ENCODE data around the gene MT1M. TPM values are rescaled to one million over a fixed set of nuclear protein-coding genes. Genes with fewer than 3 reads are reported as not detected.

MT1M gene
- total and polyA plus RNA-seq, 2 of the 4 experiments (the other 2 are of a cell fraction) = 0.10 TPM; not detected in 1

- CTCF ChIA-PET = no interaction called here
- POLR2A ChIA-PET (ENCODE audit: unreplicated experiment) = no interaction called here
Measured at GRCh38 chr16:56649820-56650219, 17.4 kb downstream of the MT1M start.

More at GRCh38 chr16:56649820-56650219, 17.4 kb downstream of the MT1M start:
- no peak overlapping the region for H3K9ac ChIP-seq (ENCODE audit: low read depth, low read length)
- no peak overlapping the region for H4K8ac ChIP-seq (ENCODE audit: low read depth in 2 of 2, low read length in 2 of 2)
- H2AK9ac ChIP-seq (replicated peaks; ENCODE audit: low read depth, low read length, poor library complexity) = no peak overlapping the region
- dilution Hi-C loops (cut with HindIII; ENCODE audit: low sequenced_read_pairs, unreplicated experiment) (no loop called here), intact Hi-C loops (cut with micrococcal nuclease) (no loop called here), in situ Hi-C loops (cut with MboI; ENCODE audit: low sequenced_read_pairs) (no loop called here)
- no peak overlapping the region for H3K4ac ChIP-seq (ENCODE audit: low read depth, low read length)
- H3K4me2 ChIP-seq (ENCODE audit: low read depth, low read length) = no peak overlapping the region
- no peak overlapping the region for H2BK5ac ChIP-seq (ENCODE audit: low read depth, low read length, poor library complexity, severe bottlenecking)
- no peak overlapping the region for H2AK5ac ChIP-seq (ENCODE audit: low read depth, low read length)
- no peak overlapping the region for H3K23ac ChIP-seq (ENCODE audit: low read depth, low read length)
- H2BK15ac ChIP-seq (ENCODE audit: low read depth, low read length) = no peak overlapping the region
- no TSS peak for BruUV-seq (replicated peaks)
- WGBS, 2 experiments (ENCODE audit: extremely low coverage in 2 of 2, insufficient read length in 1 of 2) = no CpG with 5 or more reads among the region's 3 CpGs
- H3K4me3 ChIP-seq (ENCODE audit: insufficient read depth, low read depth, low read length) = no peak overlapping the region
- no peak overlapping the region for H3K56ac ChIP-seq (ENCODE audit: extremely low read depth, insufficient read depth, low read length)
- H4K91ac ChIP-seq (ENCODE audit: insufficient read depth, low read depth, low read length) = no peak overlapping the region
- H3K27ac ChIP-seq (ENCODE audit: insufficient read depth, low read length) = no peak overlapping the region
- no peak overlapping the region for H4K5ac ChIP-seq (ENCODE audit: low read depth, low read length)
- no peak overlapping the region for H2AFZ ChIP-seq (replicated peaks; ENCODE audit: low read length, poor library complexity)
- H4K20me1 ChIP-seq (ENCODE audit: insufficient read depth, low read length) = no peaks in the 10 kb centered on the region; the same call in 1 of the 2 replicates
- no peaks in the 10 kb centered on the region for H3K4me1 ChIP-seq (ENCODE audit: control insufficient read depth, insufficient read depth, low read length)
- no peaks in the 10 kb centered on the region for H3K36me3 ChIP-seq (ENCODE audit: control insufficient read depth, insufficient read depth, low read length)
- H2BK20ac ChIP-seq (ENCODE audit: low read depth, low read length) = no peak overlapping the region
- H2BK120ac ChIP-seq (ENCODE audit: low read depth, low read length) = no peak overlapping the region
- H3K9me1 ChIP-seq (ENCODE audit: insufficient read depth, low read length) = 0 out of 2 replicates have a peak, but pooled peaks cover 3% of the 10 kb centered on the region
- TF ChIP-seq NFE2L2 (IDR thresholded peaks at IDR 0.05; ENCODE audit: low read depth, low read length) = no peak
- DNase-seq (no peak), ATAC-seq (ENCODE audit: low read depth) (no peak)
- H3K18ac ChIP-seq (ENCODE audit: low read depth, low read length) = no peak overlapping the region
- 0 out of 2 replicates have a peak, but pooled peaks cover 2% of the 10 kb centered on the region for H3K9me3 ChIP-seq (ENCODE audit: control insufficient read depth, insufficient read depth, low read length)
- no peak overlapping the region for H3K14ac ChIP-seq (replicated peaks; ENCODE audit: low read depth, low read length)
- H3K27me3 ChIP-seq (ENCODE audit: control insufficient read depth, insufficient read depth, low read length) = peaks cover 82% of the 10 kb centered on the region
- no peaks in the 10 kb centered on the region for H3K79me1 ChIP-seq (ENCODE audit: low read depth in 1 of 2, low read length in 2 of 2)
